ENCODE data around the gene UGT1A1.

Gene UGT1A1

GRCh38 chr2:233773854-233774253 lies 13.8 kb downstream of the UGT1A1 start:
- Histone ChIP-seq H3K27me3 (ENCODE audit: control insufficient read depth in 1 of 2, insufficient read depth in 2 of 2, low read length in 2 of 2) (no peaks in the 10 kb centered on the region), H3K9ac (ENCODE audit: low read depth in 1 of 2, low read length in 2 of 2) (no peak overlapping the region), H3K27ac (ENCODE audit: low read depth, low read length) (no peak overlapping the region), H3K9me3 (ENCODE audit: control insufficient read depth in 1 of 2, low read length in 2 of 2) (peaks cover 6 to 7% of the 10 kb centered on the region in 2 donors), H3K4me1 (ENCODE audit: control insufficient read depth in 1 of 2, insufficient read depth in 2 of 2, low read length in 2 of 2) (no peaks in the 10 kb centered on the region), H3K36me3 (ENCODE audit: control insufficient read depth in 1 of 2, insufficient read depth in 2 of 2, low read length in 2 of 2) (peaks cover 8 to 12% of the 10 kb centered on the region in 2 donors), H3K4me3 (ENCODE audit: low read depth in 1 of 2, low read length in 2 of 2) (no peak overlapping the region)

GRCh38 chr2:233775414-233775813 lies 15.3 kb downstream of the UGT1A1 start:
- no peaks in the 10 kb centered on the region for H3K4me1 ChIP-seq (ENCODE audit: control insufficient read depth in 1 of 2, insufficient read depth in 2 of 2, low read length in 2 of 2)
- H3K9me3 ChIP-seq (ENCODE audit: control insufficient read depth in 1 of 2, low read length in 2 of 2) = peaks cover 6 to 7% of the 10 kb centered on the region in 2 donors
- no peak overlapping the region for H3K27ac ChIP-seq (ENCODE audit: low read depth, low read length)
- H3K4me3 ChIP-seq (ENCODE audit: low read depth in 1 of 2, low read length in 2 of 2) = no peak overlapping the region
- no peak overlapping the region for H3K9ac ChIP-seq (ENCODE audit: low read depth in 1 of 2, low read length in 2 of 2)
- peaks cover 4 to 5% of the 10 kb centered on the region in 2 donors for H3K36me3 ChIP-seq (ENCODE audit: control insufficient read depth in 1 of 2, insufficient read depth in 2 of 2, low read length in 2 of 2)
- H3K27me3 ChIP-seq (ENCODE audit: control insufficient read depth in 1 of 2, insufficient read depth in 2 of 2, low read length in 2 of 2) = no peaks in the 10 kb centered on the region

GRCh38 chr2:233778030-233778429 lies 18.0 kb downstream of the UGT1A1 start, which contains the start of gene MROH2A:
MROH2A (plus strand) TSS chr2:233778330; CDS start chr2:233779359, 1,029 bp downstream.
- H3K9ac ChIP-seq (ENCODE audit: low read depth in 1 of 2, low read length in 2 of 2) = no peak within 1 kb of the TSS
- no peak within 1 kb of the TSS for H3K4me3 ChIP-seq (ENCODE audit: low read depth in 1 of 2, low read length in 2 of 2)
- H3K36me3 ChIP-seq (ENCODE audit: control insufficient read depth in 1 of 2, insufficient read depth in 2 of 2, low read length in 2 of 2) = no peaks in the 10 kb centered on the region
- no peaks in the 10 kb centered on the region for H3K27me3 ChIP-seq (ENCODE audit: control insufficient read depth in 1 of 2, insufficient read depth in 2 of 2, low read length in 2 of 2)
- H3K9me3 ChIP-seq (ENCODE audit: control insufficient read depth in 1 of 2, low read length in 2 of 2) = peaks cover 6 to 7% of the 10 kb centered on the region in 2 donors
- H3K27ac ChIP-seq (ENCODE audit: low read depth, low read length) = no peak within 1 kb of the TSS
- H3K4me1 ChIP-seq (ENCODE audit: control insufficient read depth in 1 of 2, insufficient read depth in 2 of 2, low read length in 2 of 2) = no peaks in the 10 kb centered on the region

GRCh38 chr2:233779722-233780121 lies 19.7 kb downstream of the UGT1A1 start:
- no peaks in the 10 kb centered on the region for H3K36me3 ChIP-seq (ENCODE audit: control insufficient read depth in 1 of 2, insufficient read depth in 2 of 2, low read length in 2 of 2)
- H3K9me3 ChIP-seq (ENCODE audit: control insufficient read depth in 1 of 2, low read length in 2 of 2) = peaks cover 6 to 7% of the 10 kb centered on the region in 2 donors
- no peak overlapping the region for H3K4me3 ChIP-seq (ENCODE audit: low read depth in 1 of 2, low read length in 2 of 2)
- no peak overlapping the region for H3K27ac ChIP-seq (ENCODE audit: low read depth, low read length)
- H3K27me3 ChIP-seq (ENCODE audit: control insufficient read depth in 1 of 2, insufficient read depth in 2 of 2, low read length in 2 of 2) = no peaks in the 10 kb centered on the region
- H3K4me1 ChIP-seq (ENCODE audit: control insufficient read depth in 1 of 2, insufficient read depth in 2 of 2, low read length in 2 of 2) = no peaks in the 10 kb centered on the region
- H3K9ac ChIP-seq (ENCODE audit: low read depth in 1 of 2, low read length in 2 of 2) = no peak overlapping the region

- Histone ChIP-seq H3K4me1 (ENCODE audit: control insufficient read depth in 1 of 2, insufficient read depth in 2 of 2, low read length in 2 of 2) (no peaks in the 10 kb centered on the region), H3K9me3 (ENCODE audit: control insufficient read depth in 1 of 2, low read length in 2 of 2) (peaks cover 6% of the 10 kb centered on the region in 2 donors), H3K36me3 (ENCODE audit: control insufficient read depth in 1 of 2, insufficient read depth in 2 of 2, low read length in 2 of 2) (no peaks in the 10 kb centered on the region), H3K27ac (ENCODE audit: low read depth, low read length) (no peak overlapping the region), H3K4me3 (ENCODE audit: low read depth in 1 of 2, low read length in 2 of 2) (no peak overlapping the region), H3K27me3 (ENCODE audit: control insufficient read depth in 1 of 2, insufficient read depth in 2 of 2, low read length in 2 of 2) (no peaks in the 10 kb centered on the region), H3K9ac (ENCODE audit: low read depth in 1 of 2, low read length in 2 of 2) (no peak overlapping the region)
Observed at GRCh38 chr2:233780771-233781170, 20.7 kb downstream of the UGT1A1 start.

GRCh38 chr2:233789554-233789953 lies 29.5 kb downstream of the UGT1A1 start:
- H3K27me3 ChIP-seq (ENCODE audit: control insufficient read depth in 1 of 2, insufficient read depth in 2 of 2, low read length in 2 of 2) = no peaks in the 10 kb centered on the region
- no peaks in the 10 kb centered on the region for H3K9me3 ChIP-seq (ENCODE audit: control insufficient read depth in 1 of 2, low read length in 2 of 2)
- no peak overlapping the region for H3K4me3 ChIP-seq (ENCODE audit: low read depth in 1 of 2, low read length in 2 of 2)
- H3K4me1 ChIP-seq (ENCODE audit: control insufficient read depth in 1 of 2, insufficient read depth in 2 of 2, low read length in 2 of 2) = peaks cover 0 to 7% of the 10 kb centered on the region in 2 donors
- no peak overlapping the region for H3K27ac ChIP-seq (ENCODE audit: low read depth, low read length)
- no peak overlapping the region for H3K9ac ChIP-seq (ENCODE audit: low read depth in 1 of 2, low read length in 2 of 2)
- H3K36me3 ChIP-seq (ENCODE audit: control insufficient read depth in 1 of 2, insufficient read depth in 2 of 2, low read length in 2 of 2) = no peaks in the 10 kb centered on the region

GRCh38 chr2:233791151-233791882 lies 31.2 kb downstream of the UGT1A1 start:
- Histone ChIP-seq H3K4me1 (ENCODE audit: control insufficient read depth in 1 of 2, insufficient read depth in 2 of 2, low read length in 2 of 2) (peaks cover 0 to 7% of the 10 kb centered on the region in 2 donors), H3K36me3 (ENCODE audit: control insufficient read depth in 1 of 2, insufficient read depth in 2 of 2, low read length in 2 of 2) (no peaks in the 10 kb centered on the region), H3K9ac (ENCODE audit: low read depth in 1 of 2, low read length in 2 of 2) (no peak overlapping the region), H3K4me3 (ENCODE audit: low read depth in 1 of 2, low read length in 2 of 2) (no peak overlapping the region), H3K27me3 (ENCODE audit: control insufficient read depth in 1 of 2, insufficient read depth in 2 of 2, low read length in 2 of 2) (no peaks in the 10 kb centered on the region), H3K9me3 (ENCODE audit: control insufficient read depth in 1 of 2, low read length in 2 of 2) (no peaks in the 10 kb centered on the region), H3K27ac (ENCODE audit: low read depth, low read length) (no peak overlapping the region)

- Histone ChIP-seq H3K27me3 (ENCODE audit: control insufficient read depth in 1 of 2, insufficient read depth in 2 of 2, low read length in 2 of 2) (no peaks in the 10 kb centered on the region), H3K9ac (ENCODE audit: low read depth in 1 of 2, low read length in 2 of 2) (no peak overlapping the region), H3K9me3 (ENCODE audit: control insufficient read depth in 1 of 2, low read length in 2 of 2) (no peaks in the 10 kb centered on the region), H3K4me1 (ENCODE audit: control insufficient read depth in 1 of 2, insufficient read depth in 2 of 2, low read length in 2 of 2) (peaks cover 0 to 7% of the 10 kb centered on the region in 2 donors), H3K4me3 (ENCODE audit: low read depth in 1 of 2, low read length in 2 of 2) (no peak overlapping the region), H3K36me3 (ENCODE audit: control insufficient read depth in 1 of 2, insufficient read depth in 2 of 2, low read length in 2 of 2) (no peaks in the 10 kb centered on the region), H3K27ac (ENCODE audit: low read depth, low read length) (no peak overlapping the region)
Observed at GRCh38 chr2:233791883-233792329, 31.8 kb downstream of the UGT1A1 start.

- Histone ChIP-seq H3K36me3 (ENCODE audit: control insufficient read depth in 1 of 2, insufficient read depth in 2 of 2, low read length in 2 of 2) (no peaks in the 10 kb centered on the region), H3K4me3 (ENCODE audit: low read depth in 1 of 2, low read length in 2 of 2) (no peak overlapping the region), H3K27ac (ENCODE audit: low read depth, low read length) (no peak overlapping the region), H3K9ac (ENCODE audit: low read depth in 1 of 2, low read length in 2 of 2) (no peak overlapping the region), H3K27me3 (ENCODE audit: control insufficient read depth in 1 of 2, insufficient read depth in 2 of 2, low read length in 2 of 2) (no peaks in the 10 kb centered on the region), H3K4me1 (ENCODE audit: control insufficient read depth in 1 of 2, insufficient read depth in 2 of 2, low read length in 2 of 2) (peaks cover 0 to 7% of the 10 kb centered on the region in 2 donors), H3K9me3 (ENCODE audit: control insufficient read depth in 1 of 2, low read length in 2 of 2) (no peaks in the 10 kb centered on the region)
Observed at GRCh38 chr2:233792720-233793119, 32.6 kb downstream of the UGT1A1 start.

- Histone ChIP-seq H3K9me3 (ENCODE audit: control insufficient read depth in 1 of 2, low read length in 2 of 2) (no peaks in the 10 kb centered on the region), H3K27ac (ENCODE audit: low read depth, low read length) (no peak overlapping the region), H3K4me1 (ENCODE audit: control insufficient read depth in 1 of 2, insufficient read depth in 2 of 2, low read length in 2 of 2) (peaks cover 0 to 7% of the 10 kb centered on the region in 2 donors)
Observed at GRCh38 chr2:233793465-233794127, 33.5 kb downstream of the UGT1A1 start.

More at GRCh38 chr2:233793465-233794127, 33.5 kb downstream of the UGT1A1 start:
- no peak overlapping the region for H3K4me3 ChIP-seq (ENCODE audit: low read depth in 1 of 2, low read length in 2 of 2)
- H3K27me3 ChIP-seq (ENCODE audit: control insufficient read depth in 1 of 2, insufficient read depth in 2 of 2, low read length in 2 of 2) = no peaks in the 10 kb centered on the region
- no peaks in the 10 kb centered on the region for H3K36me3 ChIP-seq (ENCODE audit: control insufficient read depth in 1 of 2, insufficient read depth in 2 of 2, low read length in 2 of 2)
- no peak overlapping the region for H3K9ac ChIP-seq (ENCODE audit: low read depth in 1 of 2, low read length in 2 of 2)
